GM19395 (cell line): ENCODE data around the gene FOXD4L3.
A peak's percentile ranks its signal among the peaks of the same experiment; 100 is the strongest.
"Not testable (repeated sequence)": the region's sequence is repeated elsewhere in the genome, so short reads cannot be mapped to it uniquely, and the experiment has no call there.

Source experiments
- ATAC-seq: cut with Tn5 transposase; IDR thresholded peaks from one replicate; pipeline ENCODE4 v1.9.1; 2021; ENCODE audit warnings: mild to moderate bottlenecking, moderate library complexity; ENCODE audit not compliant: unreplicated experiment

Gene FOXD4L3

DNA sequence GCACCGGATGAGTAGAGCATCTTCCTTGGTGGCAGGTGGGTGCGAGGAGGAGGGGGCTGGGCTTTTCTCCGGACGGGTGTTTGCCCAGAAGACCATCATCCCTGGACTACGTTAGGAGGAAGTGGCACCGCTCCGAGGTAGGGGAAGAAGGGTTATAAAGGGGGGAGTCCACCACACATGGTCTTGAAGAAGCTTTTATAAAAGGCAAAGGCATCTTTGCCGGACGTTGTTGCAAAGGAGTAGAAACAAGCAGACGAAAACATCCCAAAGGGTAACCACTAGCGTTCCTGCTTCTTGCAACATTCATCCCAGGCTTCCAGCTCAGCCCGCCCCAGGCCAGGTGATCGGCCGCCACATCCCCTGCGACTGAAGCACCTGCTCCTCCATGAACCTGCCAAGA, at the start of gene FOXD4L3:
Gene FOXD4L3 (plus strand): TSS at position 301 of the 400 bp plus-strand sequence. CDS start 85 bp downstream, at position 386.
- ATAC-seq = not testable (repeated sequence)

DNA sequence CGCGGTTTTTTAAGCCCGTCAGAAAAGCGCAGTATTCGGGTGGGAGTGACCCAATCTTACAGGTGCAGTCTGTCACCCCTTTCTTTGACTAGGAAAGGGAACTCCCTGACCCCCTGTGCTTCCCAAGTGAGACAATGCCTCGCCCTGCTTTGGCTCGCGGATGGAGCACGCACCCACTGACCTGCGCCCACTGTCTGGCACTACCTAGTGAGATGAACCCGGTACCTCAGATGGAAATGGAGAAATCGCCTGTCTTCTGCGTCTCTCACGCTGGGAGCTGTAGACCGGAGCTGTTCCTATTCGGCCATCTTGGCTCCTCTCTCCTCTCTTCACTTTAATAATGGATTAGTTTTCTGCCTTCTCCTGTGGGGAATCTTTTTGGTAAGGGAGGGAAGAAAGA, 21.6 kb upstream of the FOXD4L3 start:
- ATAC-seq = not testable (repeated sequence)

DNA sequence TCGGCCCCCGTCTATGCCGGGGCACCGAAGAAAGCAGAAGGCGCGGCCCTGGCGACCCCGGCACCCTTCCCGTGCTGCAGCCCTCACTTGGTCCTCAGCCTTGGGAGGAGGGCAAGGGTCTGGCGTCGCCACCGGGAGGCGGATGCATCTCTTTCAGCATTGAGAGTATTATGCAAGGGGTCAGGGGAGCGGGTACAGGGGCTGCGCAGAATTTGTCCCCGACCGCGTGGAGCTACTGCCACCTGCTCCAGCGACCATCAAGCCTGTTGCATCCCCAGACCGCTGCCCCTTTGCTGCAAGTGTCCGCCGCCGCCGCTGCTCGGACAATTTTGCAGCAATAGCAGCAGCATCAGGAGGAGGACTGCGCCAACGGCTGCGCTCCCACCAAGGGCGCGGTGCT, 1.1 kb downstream of the FOXD4L3 start:
- ATAC-seq = not testable (repeated sequence)

DNA sequence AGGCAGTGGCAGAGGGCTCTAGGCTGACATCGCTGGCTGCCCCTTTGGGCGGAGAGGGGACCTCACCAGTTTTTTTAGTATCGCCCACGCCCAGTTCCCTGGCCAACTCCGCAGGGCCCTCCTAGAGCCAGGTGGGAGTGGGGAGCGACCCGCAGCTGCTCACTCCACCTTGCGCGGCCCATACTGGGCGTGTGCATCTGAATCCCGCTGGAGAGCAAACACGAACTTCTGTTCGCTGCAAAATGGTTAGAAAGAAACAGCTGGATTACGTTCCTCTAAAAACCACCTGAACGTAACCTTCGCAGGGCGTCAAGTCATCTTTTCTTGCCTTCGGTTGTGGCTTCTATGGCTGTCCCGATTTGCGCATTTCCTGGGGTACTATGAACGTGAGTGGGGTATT, 1.5 kb downstream of the FOXD4L3 start:
- ATAC-seq = not testable (repeated sequence)

DNA sequence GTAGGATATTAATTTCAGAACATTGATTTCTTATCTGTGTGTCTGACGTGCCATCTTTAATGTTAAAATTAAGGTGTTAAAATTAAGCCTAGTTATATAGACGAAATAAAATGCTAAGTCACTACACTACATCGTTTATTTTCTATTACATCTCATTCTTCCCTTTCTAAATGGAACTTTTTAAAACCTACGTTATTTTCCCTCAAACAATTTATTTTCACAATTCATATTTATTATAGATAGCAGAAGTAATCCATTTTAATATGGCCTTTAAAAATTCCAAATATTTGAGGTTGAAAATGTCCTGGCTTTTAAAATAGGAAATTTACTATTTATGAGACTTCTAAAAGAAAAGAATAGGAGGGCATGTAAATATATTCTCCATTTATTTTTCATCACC, 2.1 kb downstream of the FOXD4L3 start:
- not testable (repeated sequence) for ATAC-seq

DNA sequence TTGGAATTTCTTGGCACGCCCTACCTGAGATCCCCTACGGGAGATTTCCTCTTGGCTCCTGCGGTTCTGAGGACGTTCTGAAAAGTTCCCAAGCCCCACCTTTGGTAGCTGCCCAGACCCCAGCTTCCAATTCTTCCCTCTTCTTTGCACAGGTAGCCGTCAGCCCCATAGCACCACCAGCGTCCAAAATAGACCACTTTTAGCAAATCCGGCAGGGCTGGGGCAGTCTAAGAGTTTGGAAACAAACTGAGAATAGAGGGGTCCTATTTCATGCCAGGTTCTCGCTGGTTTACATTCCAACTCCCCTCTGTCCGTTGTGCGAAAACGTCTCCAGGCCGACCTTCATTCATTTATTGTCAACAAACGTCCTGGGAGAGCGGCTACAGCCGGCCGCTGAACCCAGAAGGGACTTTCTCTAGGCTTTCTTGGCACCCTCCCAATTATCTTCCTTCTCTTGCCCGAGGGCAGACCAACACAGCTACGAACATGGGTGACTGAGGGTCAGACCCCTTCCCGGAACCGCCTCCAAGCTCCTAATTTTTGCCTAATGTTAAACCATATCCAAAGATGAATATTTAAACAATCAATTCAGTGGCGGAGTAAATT, 3.1 kb downstream of the FOXD4L3 start:
- ATAC-seq = not testable (repeated sequence)

- not testable (repeated sequence) for ATAC-seq
Measured at GRCh38 chr9:68306391-68306964, 3.8 kb downstream of the FOXD4L3 start.

DNA sequence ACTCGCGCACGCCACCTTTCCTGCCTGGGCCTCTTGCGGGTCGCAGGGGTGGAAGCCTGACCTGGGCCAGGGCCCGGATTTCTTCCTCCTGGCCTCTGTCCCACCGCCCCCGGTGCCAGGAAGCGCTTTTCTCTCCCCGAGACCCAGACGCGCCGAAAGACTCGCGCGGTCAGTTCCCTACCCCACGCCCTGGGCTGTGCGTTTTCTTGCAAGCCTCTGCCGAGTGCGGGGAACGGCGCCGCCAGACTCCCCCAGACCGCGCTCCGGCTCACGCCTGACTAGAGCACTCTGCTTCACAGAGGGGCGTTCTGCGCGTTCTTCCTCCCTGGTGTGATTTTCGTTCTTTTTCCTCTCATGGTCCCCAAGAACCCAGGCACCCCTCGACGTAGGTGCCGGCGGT, 4.5 kb downstream of the FOXD4L3 start:
- ATAC-seq = not testable (repeated sequence)

DNA sequence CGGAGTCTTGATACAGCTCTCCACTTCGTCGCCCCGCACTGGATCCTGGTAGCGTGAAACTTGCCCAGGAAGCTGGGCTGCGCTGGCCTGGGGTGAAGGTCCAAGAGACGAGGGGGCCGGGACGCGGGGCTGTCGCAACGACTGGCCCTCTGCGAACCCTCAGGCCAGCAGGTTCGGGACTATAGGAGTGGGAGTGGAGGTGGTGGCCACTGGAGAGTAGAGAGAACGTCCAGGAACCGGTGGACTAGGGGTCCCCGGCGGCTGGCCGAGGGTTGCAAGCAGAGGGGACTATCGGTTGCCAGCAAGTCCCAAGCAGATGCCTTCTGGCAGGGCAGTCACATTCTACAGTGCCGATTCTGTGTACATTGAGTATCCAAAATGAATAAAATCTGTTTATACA, 5.0 kb downstream of the FOXD4L3 start:
- not testable (repeated sequence) for ATAC-seq

- ATAC-seq = not testable (repeated sequence)
Measured at GRCh38 chr9:68311208-68311607, 8.5 kb downstream of the FOXD4L3 start.

GRCh38 chr9:68318209-68318608, 15.5 kb downstream of the FOXD4L3 start:
- ATAC-seq = not testable (repeated sequence)

- not testable (repeated sequence) for ATAC-seq
Measured at GRCh38 chr9:68323749-68324148, 21.1 kb downstream of the FOXD4L3 start.

GRCh38 chr9:68324518-68324917, 21.9 kb downstream of the FOXD4L3 start:
- not testable (repeated sequence) for ATAC-seq

DNA sequence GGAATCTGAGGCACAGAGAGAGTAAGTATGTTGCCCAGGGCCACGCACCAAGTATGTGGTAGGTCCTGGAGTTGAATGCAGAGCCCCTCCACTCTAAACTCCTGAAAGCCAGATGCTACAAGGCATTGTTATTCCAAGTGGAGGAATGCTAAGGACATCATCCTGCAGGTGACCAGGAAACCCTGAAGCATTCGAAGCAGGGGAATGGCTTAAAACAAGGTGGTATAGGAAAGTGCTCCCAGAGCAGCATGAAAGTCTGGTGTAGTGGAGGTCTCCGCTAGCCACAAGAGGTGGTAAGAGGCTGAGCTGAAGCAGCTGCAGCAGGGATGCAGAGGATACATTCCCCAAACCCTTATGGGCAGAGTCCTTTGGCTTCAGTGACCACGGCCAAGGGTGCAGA, 26.4 kb downstream of the FOXD4L3 start:
- not testable (repeated sequence) for ATAC-seq

DNA sequence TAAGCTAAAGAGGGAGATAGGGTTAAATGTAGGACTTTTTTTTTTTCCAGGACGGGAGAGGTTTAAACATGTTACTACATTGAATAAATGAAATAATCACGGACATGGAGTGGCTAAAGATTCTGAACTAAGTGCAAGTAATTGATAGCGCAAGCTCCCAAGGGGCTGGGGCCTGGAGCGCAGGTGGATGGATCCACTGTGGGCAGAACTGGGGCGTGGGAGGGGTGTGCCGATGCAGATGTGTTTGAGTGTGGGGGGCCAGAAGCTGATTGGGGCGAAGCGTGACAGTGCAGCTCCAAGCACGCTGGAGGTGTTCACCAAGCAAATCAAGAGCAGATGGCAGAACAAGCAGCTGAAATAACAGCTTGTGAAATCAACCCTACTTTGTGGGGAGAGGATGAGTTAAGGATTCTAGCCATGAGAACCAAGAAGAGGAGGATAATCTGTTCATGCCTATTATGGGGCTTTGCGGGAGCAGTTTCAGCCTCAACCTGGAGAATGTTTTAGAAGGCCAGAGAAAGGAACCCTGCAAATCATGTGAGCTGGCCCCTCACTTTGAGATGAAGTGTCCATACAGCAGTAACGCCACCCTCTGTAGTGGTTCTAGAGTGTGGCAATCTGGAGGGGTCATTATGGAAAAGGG, 28.0 kb downstream of the FOXD4L3 start:
- ATAC-seq = not testable (repeated sequence)

- not testable (repeated sequence) for ATAC-seq
Measured at GRCh38 chr9:68332122-68332521, 29.5 kb downstream of the FOXD4L3 start.

DNA sequence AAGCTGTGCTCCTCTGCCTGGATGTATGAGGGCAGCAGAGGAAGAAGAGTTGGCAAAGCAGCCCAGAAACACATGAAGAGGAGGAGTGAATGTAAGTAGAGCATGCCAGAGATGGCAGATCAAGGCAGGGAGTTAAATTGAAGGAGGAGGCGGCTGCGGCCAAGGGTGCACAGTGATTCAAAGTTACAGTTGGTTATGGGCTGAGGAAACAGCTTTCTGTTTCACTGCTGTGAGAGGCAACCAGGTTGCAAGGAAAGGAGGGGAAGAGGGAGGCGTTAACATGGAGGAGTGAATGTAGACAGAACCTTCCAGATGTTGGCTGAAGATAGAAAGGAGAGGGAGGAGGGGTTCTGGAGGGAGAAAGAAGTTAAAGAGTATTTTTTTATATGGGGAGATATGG, 33.3 kb downstream of the FOXD4L3 start:
- ATAC-seq = not testable (repeated sequence)

DNA sequence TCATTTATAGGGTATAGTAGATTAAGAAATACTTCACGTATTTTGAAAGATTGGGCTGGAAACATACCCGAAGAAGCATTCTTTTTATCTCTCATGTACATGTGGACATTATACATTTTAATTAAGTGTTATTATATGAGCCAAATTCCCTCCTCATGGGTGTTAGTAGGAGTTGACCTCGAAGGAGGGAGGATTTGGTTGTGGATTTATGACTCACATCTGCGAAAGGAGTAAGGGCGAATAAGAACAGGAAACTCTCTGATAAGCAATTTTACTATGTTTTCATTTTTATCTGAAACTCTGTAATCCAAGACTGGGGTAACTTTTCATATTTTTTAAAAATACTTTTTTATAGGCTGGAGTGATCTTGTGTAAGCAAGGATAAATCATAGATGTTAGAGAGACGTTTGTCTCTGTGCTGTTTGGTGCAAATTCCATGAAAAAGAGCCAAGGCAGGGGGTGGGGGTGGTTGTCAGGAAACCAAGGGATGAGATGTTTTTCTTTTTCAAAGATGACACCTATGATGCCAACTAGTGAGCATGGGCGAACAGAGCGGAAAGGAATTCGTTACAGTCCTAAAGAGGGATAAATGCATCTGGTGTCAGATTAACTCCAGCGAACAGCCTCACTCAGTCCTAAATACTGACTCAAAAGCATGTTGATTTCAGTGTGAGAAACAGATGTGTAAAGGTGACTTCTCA, 34.1 kb downstream of the FOXD4L3 start:
- not testable (repeated sequence) for ATAC-seq

GRCh38 chr9:68338000-68338399, 35.3 kb downstream of the FOXD4L3 start:
- ATAC-seq = not testable (repeated sequence)

- peak; percentile 93 for ATAC-seq
Measured at GRCh38 chr9:68342265-68343025, 39.8 kb downstream of the FOXD4L3 start.

- not testable (repeated sequence) for ATAC-seq
Measured at GRCh38 chr9:68343242-68343641, 40.6 kb downstream of the FOXD4L3 start.
